Measurements from ENCODE around the gene GABRR3.

GABRR3 gene

DNA sequence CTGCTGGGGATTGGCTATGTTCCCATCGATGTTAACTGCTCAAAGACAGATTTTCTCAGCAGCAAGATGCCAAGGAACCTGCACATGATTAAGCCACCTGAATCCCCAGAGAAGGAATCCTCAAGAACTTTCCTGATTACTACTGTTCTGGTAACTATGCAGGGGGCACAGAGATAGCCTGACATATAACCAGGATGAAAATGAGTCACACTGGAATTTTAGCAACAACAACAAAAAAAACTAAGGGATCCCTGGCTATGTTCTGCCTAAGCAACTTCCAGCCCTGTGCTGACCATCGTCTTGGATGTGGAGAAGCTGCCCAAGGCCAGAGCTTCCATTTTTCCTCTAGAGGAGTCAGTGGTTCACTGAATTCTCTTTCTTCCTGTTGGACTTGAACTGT lies 76.7 kb downstream of the GABRR3 start:
- TF ChIP-seq, protein P1, sequence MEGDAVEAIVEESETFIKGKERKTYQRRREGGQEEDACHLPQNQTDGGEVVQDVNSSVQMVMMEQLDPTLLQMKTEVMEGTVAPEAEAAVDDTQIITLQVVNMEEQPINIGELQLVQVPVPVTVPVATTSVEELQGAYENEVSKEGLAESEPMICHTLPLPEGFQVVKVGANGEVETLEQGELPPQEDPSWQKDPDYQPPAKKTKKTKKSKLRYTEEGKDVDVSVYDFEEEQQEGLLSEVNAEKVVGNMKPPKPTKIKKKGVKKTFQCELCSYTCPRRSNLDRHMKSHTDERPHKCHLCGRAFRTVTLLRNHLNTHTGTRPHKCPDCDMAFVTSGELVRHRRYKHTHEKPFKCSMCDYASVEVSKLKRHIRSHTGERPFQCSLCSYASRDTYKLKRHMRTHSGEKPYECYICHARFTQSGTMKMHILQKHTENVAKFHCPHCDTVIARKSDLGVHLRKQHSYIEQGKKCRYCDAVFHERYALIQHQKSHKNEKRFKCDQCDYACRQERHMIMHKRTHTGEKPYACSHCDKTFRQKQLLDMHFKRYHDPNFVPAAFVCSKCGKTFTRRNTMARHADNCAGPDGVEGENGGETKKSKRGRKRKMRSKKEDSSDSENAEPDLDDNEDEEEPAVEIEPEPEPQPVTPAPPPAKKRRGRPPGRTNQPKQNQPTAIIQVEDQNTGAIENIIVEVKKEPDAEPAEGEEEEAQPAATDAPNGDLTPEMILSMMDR (IDR thresholded peaks at IDR 0.05; ENCODE audit: low read depth, low read length, missing control alignments) = no peak
- DNase-seq = peak; percentile 20
- in situ Hi-C loops (cut with HindIII; ENCODE audit: low pct_ligation_motif_present, low sequenced_read_pairs) = no loop called here
- H3K36me3 ChIP-seq (replicated peaks) = peaks cover 24% of the 10 kb centered on the region
- no peaks in the 10 kb centered on the region for H3K27me3 ChIP-seq (replicated peaks)
- H3K4me3 ChIP-seq (ENCODE audit: low read depth, low read length) = no peak overlapping the region
- H3K27ac ChIP-seq = no peak overlapping the region

DNA sequence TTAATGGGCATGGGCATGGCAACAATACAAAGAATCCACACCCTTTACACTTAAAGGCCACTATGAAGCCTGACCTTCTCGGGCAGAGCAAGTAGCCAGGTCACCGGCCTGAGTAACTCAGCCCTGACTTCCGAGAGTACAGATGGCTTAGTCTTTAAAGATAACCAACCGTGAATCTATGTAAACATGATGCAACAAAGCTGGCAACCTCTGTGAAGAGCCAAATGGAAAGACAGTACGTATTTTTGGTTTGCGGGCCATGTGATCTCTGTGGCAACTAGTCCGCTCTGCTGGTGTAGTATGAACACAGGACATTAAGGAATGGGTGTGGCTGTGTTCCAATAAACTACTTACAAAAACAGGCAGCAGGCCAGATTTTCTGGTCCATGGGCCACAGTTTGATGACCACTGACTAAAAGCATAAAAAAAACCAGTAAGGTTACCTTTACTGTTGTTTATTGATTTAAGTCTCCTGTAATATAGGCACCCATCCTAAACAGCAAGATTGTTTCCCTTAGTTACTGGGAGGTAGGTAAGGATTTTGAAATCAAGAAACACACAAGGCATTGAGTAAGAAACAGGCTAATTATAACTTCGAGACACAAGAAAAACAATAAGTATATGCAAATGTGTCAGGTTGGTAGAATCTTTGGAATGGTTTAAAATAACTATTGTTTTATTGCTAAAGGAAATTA lies 77.4 kb downstream of the GABRR3 start:
- no peak for DNase-seq
- H3K27ac ChIP-seq = no peak overlapping the region
- TF ChIP-seq, protein P1 (IDR thresholded peaks at IDR 0.05; ENCODE audit: low read depth, low read length, missing control alignments) = no peak
- H3K36me3 ChIP-seq (replicated peaks) = peaks cover 28% of the 10 kb centered on the region
- H3K4me3 ChIP-seq (ENCODE audit: low read depth, low read length) = no peak overlapping the region
- H3K27me3 ChIP-seq (replicated peaks) = no peaks in the 10 kb centered on the region
- in situ Hi-C loops (cut with HindIII; ENCODE audit: low pct_ligation_motif_present, low sequenced_read_pairs) = no loop called here

GRCh38 chr3:97956051-97956450 lies 79.1 kb downstream of the GABRR3 start:
- no peak overlapping the region for H3K4me3 ChIP-seq (ENCODE audit: low read depth, low read length)
- H3K27ac ChIP-seq = no peak overlapping the region
- in situ Hi-C loops (cut with HindIII; ENCODE audit: low pct_ligation_motif_present, low sequenced_read_pairs) = no loop called here
- H3K36me3 ChIP-seq (replicated peaks) = peaks cover 36% of the 10 kb centered on the region
- DNase-seq = no peak
- TF ChIP-seq, protein P1 (IDR thresholded peaks at IDR 0.05; ENCODE audit: low read depth, low read length, missing control alignments) = no peak
- H3K27me3 ChIP-seq (replicated peaks) = no peaks in the 10 kb centered on the region

DNA sequence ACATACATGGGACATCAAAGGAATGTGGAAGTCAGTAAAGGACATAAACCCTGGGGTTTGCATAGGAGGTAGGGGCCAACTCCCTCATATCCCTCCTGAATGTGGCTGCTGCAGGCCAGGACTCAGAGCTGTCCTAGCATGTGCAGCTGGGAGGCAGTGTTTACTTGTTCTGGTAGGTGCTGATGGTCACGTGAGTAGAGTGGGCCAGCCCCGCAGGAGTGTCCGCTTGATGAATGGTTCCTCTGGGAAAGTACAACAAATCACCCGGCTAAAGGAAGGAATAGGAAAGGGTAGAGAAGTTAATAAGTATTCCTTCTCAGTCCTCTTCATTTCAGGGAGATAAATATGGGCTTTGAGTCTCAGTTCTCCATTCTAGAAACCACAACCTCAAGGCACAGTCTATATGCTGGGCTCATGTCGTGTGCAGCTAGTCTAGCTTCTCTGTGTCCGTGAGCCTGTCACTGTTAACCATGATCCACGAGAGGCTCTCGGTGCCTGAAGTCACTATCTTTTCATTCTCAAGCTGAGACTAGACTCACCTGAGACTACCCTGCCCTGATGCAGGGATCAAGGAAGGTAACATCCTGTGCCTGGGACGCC lies 80.8 kb downstream of the GABRR3 start:
- TF ChIP-seq, protein P1 (IDR thresholded peaks at IDR 0.05; ENCODE audit: low read depth, low read length, missing control alignments) = no peak
- Histone ChIP-seq H3K36me3 (replicated peaks) (peaks cover 50% of the 10 kb centered on the region), H3K27me3 (replicated peaks) (no peaks in the 10 kb centered on the region), H3K27ac (no peak overlapping the region), H3K4me3 (ENCODE audit: low read depth, low read length) (no peak overlapping the region)
- in situ Hi-C loops (cut with HindIII; ENCODE audit: low pct_ligation_motif_present, low sequenced_read_pairs) = no loop called here
- no peak for DNase-seq

DNA sequence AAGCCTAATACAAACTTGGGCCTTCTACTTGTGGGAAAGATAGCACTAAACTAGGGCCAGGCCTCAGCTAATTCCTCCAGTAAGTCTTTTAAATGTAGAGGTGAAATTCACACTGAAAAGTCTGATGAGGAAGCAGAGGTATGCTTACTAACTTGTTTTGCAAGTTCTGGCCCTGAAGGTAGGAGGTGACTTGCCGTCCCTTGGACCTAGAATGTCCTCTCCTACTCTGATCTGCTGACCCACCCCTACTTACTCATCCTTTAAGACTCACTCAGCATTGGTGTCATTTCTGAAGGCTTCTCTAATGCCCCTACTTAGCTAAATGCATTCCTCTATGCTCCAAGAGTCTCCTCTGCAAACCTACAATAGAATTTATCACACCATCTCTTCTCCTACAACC lies 82.2 kb downstream of the GABRR3 start:
- Histone ChIP-seq H3K27me3 (replicated peaks) (no peaks in the 10 kb centered on the region), H3K36me3 (replicated peaks) (peaks cover 59% of the 10 kb centered on the region), H3K27ac (no peak overlapping the region), H3K4me3 (ENCODE audit: low read depth, low read length) (no peak overlapping the region)
- in situ Hi-C loops (cut with HindIII; ENCODE audit: low pct_ligation_motif_present, low sequenced_read_pairs) = no loop called here
- TF ChIP-seq, protein P1 (IDR thresholded peaks at IDR 0.05; ENCODE audit: low read depth, low read length, missing control alignments) = no peak
- DNase-seq = no peak
